HL-60 (cell line): ENCODE measurements around the gene ABCB4.

Source experiments
- DNase-seq, 2 experiments: peaks; one replicate each; pipeline ENCODE4 v3.0.0-alpha.2; 2010 to 2020; ENCODE audit warnings: low read depth in 1 of 2, low spot score in 1 of 2
- H3K27ac ChIP-seq: fragments of 250-450 bp; sonication (Bioruptor Pico); replicated peaks from 2 replicates; pipeline ENCODE4 v1.5.1; 2020; ENCODE audit warnings: mild to moderate bottlenecking, moderate library complexity
- H3K27me3 ChIP-seq: fragments of 250-450 bp; sonication (Bioruptor Pico); 2 replicates; pipeline ENCODE4 v1.5.1; 2021; ENCODE audit warnings: mild to moderate bottlenecking, moderate library complexity; ENCODE audit not compliant: insufficient read depth, poor library complexity, severe bottlenecking
- H3K4me3 ChIP-seq: replicated peaks from 2 replicates; pipeline ENCODE4 v1.5.1; 2011; ENCODE audit warnings: mild to moderate bottlenecking, control low read depth, low read length; ENCODE audit not compliant: insufficient read depth
- CTCF ChIP-seq: IDR thresholded peaks from one replicate; pipeline ENCODE4 v1.5.1; 2011; ENCODE audit warnings: low read length, control low read depth, inconsistent platforms; ENCODE audit not compliant: insufficient read depth
- GABPA ChIP-seq: IDR thresholded peaks from 2 replicates; pipeline ENCODE4 v1.6.1; 2012; ENCODE audit warnings: low read depth
- POLR2AphosphoS5 ChIP-seq: IDR thresholded peaks from 2 replicates; pipeline ENCODE4 v1.6.1; 2012; ENCODE audit warnings: low read depth
- REST ChIP-seq: IDR thresholded peaks from 2 replicates; pipeline ENCODE4 v1.6.1; 2012; ENCODE audit warnings: low read depth; ENCODE audit not compliant: insufficient replicate concordance
- SPI1 ChIP-seq: IDR thresholded peaks from 2 replicates; pipeline ENCODE4 v1.6.1; 2012; ENCODE audit warnings: low read depth, mild to moderate bottlenecking, borderline replicate concordance

The ABCB4 gene

GRCh38 chr7:87391020-87391701, 84.3 kb downstream of the ABCB4 start:
- DNase-seq = no peak
- H3K4me3 ChIP-seq = no peak overlapping the region
- no peak for TF ChIP-seq REST
- no peak for TF ChIP-seq GABPA
- no peak for TF ChIP-seq POLR2AphosphoS5
- TF ChIP-seq SPI1 = no peak
- TF ChIP-seq CTCF = no peak
- H3K27ac ChIP-seq = no peak overlapping the region
- no peaks in the 10 kb centered on the region for H3K27me3 ChIP-seq

- Histone ChIP-seq H3K27ac (no peak overlapping the region), H3K27me3 (no peaks in the 10 kb centered on the region), H3K4me3 (no peak overlapping the region)
- TF ChIP-seq SPI1 = no peak
- no peak for TF ChIP-seq GABPA
- no peak for TF ChIP-seq REST
- no peak for TF ChIP-seq CTCF
- no peak for TF ChIP-seq POLR2AphosphoS5
- DNase-seq = no peak
Measured at GRCh38 chr7:87380905-87381304, 94.6 kb downstream of the ABCB4 start.

- Histone ChIP-seq H3K27ac (no peak overlapping the region), H3K4me3 (no peak overlapping the region), H3K27me3 (no peaks in the 10 kb centered on the region)
- no peak for TF ChIP-seq POLR2AphosphoS5
- TF ChIP-seq SPI1 = no peak
- TF ChIP-seq GABPA = no peak
- no peak for TF ChIP-seq CTCF
- TF ChIP-seq REST = no peak
- no peak for DNase-seq
Measured at GRCh38 chr7:87375662-87376435, 99.6 kb downstream of the ABCB4 start.
